Neural cell (in vitro differentiated cells): Measurements from ENCODE around the gene SCAMP5.

Experiments
- CTCF ChIP-seq: fragments of 450-650 bp; IDR thresholded peaks from 2 replicates; pipeline ENCODE4 v1.5.1; 2014; ENCODE audit warnings: antibody characterized with exemption, mild to moderate bottlenecking, moderate library complexity; ENCODE audit not compliant: poor library complexity, severe bottlenecking
- EZH2 ChIP-seq: fragments of 200-600, 300-800 bp; shearing (Covaris generic), sonication (generic); IDR thresholded peaks from 2 replicates; pipeline ENCODE4 v1.6.1; 2014; ENCODE audit warnings: antibody characterized with exemption, low read length, borderline replicate concordance, mild to moderate bottlenecking; ENCODE audit not compliant: insufficient read depth, poor library complexity, severe bottlenecking
- POLR2AphosphoS5 ChIP-seq: IDR thresholded peaks from 2 replicates; pipeline ENCODE4 v1.6.1; 2012
- SMC3 ChIP-seq: fragments of 450-650 bp; conservative IDR thresholded peaks from 2 replicates; pipeline ENCODE4 v1.6.1; 2014; ENCODE audit warnings: antibody characterized with exemption, mild to moderate bottlenecking, moderate library complexity; ENCODE audit not compliant: poor library complexity

GRCh38 chr15:75032395-75032794 is 37.0 kb downstream of the SCAMP5 start:
- no peak for TF ChIP-seq CTCF
- no peak for TF ChIP-seq SMC3
- no peak for TF ChIP-seq EZH2
- TF ChIP-seq POLR2AphosphoS5, result no peak
